Measurements from ENCODE around the gene STAT1.
A peak's percentile ranks its signal among the peaks of the same experiment; 100 is the strongest.

The STAT1 gene

DNA sequence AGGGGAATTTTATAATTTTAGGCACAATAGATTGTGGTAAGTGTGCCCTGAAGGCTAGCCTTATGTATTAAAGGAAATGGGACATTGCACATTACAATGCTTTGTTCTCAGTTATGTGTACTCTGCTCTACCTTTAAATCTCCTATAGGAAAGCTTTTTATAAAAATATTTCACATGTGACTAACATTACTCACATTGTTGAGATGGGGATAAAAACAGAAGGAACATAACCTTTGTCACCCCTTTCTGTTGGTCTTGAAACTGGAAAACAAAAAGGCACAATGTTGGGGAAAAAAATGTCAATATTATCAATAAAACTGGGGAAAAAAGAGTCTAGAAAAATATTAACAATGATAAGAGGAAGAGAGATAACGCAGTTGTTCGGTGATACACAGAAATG lies 17.3 kb upstream of the STAT1 start:
- DNase-seq (ENCODE audit: low read depth in 3 of 3): no peak

DNA sequence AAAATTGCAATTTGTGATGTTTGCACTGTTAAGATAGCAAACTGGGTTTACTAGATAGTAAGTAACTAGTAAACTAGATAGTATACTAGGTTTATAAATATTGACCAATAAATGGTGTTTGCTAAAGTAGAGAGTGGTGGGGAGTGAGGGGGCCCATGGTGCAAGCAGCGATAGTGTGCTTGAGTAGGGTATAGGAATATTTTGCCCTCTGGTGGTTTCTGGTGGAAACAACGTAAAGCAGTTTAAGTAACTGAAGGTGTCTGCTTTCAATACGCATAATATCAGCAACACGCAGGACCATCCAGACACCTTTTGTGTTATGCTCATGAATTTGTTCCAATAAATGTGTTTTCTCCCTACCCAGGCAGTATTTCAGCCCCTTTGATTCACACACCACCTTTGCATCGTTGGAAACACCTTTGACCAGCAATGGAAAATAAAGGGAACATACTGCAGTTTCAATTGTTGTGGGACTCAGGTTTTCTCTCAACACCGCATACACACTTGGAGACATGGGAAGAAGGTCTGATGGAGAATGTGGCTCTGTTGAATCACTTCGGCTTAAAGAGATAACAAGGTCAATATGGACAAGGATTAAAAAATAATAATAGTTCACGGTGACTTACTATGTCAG lies 16.7 kb upstream of the STAT1 start:
- no peak for DNase-seq (ENCODE audit: low read depth in 3 of 3)

DNA sequence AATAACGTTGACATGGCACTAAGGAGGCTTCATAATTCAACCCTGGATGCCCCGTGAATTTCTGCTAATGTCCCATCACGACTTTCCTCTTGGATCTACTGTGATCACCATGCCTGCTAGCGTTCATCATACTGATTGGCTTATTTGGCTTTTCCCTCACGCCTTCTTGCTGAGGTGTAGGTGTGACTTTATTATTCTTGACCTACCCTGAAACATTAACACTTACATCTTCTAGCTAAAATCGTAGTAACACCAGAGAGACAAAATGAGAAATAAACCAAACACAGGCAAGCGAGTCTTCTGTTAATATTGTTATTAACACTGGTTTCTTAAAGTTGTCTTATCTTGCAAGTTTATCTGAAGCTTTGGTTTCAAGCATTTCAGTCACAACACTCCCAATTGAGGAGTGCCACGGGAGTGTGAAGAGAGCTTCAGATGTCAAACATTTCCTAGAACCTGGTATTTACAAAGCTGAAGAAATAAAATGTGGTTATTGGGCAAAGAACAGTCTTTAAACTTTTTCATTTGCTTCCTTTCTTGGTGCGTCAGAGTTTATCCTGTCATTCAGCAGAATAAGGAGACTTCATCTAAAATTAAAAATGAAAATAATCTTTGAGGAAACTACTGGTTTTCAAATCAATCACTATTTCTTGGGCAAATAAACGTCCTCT lies 15.4 kb upstream of the STAT1 start:
- DNase-seq (ENCODE audit: low read depth in 3 of 3): no peak

DNA sequence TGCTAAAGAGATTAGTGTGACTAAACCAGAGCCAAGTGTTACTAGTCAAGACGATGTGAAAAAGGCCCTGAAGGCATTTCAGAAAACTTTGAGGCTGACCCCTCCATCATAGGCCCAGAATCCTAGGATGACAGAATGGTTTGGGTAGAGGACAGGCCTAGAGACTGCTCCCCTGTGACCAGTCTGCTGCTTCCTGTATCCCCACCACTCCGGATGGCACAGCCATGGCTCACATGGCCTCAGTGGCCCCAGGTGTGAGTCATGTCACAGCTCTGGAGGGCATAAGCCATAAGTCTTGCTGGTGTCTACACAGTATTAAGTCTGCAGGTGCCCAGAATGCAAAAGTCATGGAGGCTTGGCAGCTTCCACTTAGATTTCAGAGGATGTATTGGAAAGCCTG lies 12.4 kb upstream of the STAT1 start:
- no peak for DNase-seq (ENCODE audit: low read depth in 3 of 3)

DNA sequence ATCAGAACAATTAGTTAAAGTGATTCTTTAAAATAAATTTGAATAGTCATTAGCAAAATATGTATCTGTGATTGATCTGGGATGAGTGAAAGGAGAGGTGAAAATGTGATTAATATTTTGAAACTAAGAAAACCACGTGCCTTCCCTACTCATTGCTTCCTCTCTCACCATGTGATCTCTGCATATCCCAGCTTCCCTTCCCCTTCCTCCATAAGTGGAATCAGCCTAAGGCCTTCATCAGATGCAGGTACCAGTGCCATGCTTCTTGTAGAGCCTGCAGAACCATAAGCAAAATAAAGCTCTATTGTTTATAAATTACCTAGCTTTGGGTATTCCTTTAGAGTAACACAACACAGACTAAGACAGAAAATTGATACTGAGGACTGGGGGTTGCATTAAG lies 11.2 kb upstream of the STAT1 start:
- DNase-seq (ENCODE audit: low read depth in 3 of 3): no peak

DNA sequence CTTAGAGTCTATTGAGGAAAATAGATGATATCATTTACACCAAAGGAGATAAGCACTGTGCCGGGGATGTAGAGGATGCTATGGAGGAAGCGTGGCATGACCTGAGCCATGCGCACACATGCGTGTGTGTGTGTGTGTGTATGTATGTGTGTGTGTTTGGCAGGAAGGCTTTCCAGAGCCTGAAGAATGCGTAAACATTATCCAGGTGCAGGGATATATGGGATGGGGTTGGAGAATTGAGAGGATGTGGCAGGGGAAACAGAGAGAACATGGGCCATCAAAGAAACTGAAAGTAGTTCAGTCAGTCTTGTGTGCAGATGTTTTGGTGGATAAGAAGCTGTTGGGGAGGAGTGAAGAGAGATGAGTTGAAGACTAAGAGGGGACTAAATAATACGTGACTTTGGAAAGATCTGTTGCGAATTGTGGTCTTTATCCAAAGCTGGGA lies 9.3 kb upstream of the STAT1 start:
- DNase-seq (ENCODE audit: low read depth in 3 of 3): no peak

DNA sequence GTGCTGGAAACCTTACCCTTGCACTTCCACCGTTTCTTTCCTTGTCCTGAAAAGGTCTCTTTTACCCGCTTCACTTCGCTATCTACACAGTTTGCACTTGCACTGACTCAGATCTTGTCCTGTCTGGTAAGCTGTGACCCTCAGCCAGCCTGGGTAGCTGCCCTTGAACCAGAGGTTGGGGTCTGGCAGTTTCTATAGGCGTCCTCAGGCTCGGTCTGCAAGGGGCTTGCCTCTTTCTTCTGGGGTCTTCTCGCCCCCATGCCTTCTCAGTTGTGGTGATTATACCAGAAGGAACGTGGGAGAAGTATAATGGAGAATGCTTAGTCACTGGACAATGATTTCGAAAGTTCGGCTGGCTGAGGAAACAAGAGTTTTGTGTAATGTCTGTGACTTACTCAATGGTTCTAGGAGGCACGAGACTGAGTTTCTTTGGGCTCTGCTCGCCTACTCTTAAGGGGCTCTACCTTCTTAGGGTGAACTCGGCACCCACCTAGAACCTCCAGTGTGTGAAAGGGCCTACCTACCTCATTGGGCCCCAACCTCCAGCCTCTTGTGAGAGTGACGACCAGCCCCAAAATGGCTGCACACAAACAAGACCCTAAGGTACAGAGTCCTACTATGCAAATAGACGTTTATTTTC lies 6.9 kb upstream of the STAT1 start:
- DNase-seq (ENCODE audit: low read depth in 3 of 3): peak in 1 of 3 experiments; percentile 44

DNA sequence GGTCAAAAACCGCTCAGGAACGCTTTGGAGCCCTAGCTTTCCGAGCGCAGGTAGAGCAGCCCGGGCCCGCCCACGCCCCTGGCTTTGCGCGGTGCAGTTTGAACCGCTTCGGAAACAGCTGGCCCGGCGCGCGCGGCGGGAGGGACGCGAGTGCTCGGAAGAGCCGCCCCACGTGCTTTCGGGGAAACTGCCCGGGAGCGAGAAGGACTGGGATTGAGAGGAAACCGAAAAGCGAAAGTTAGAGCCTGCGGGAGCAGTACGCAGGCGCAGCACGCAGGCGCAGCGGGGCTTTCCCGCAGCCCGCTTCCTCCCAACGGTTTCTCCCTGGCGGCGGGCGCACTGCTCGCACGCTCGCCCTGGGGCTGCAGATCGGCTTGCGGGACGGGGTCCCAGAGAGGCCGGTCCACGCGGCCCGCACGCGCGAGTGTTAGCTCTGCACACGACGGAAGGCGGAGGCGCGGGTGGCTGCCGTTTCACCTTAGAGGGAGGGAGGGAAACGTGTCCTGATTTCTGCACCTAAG lies 6.3 kb upstream of the STAT1 start:
- peak; percentile 82 to 92 (median 88) for DNase-seq (ENCODE audit: low read depth in 3 of 3)

DNA sequence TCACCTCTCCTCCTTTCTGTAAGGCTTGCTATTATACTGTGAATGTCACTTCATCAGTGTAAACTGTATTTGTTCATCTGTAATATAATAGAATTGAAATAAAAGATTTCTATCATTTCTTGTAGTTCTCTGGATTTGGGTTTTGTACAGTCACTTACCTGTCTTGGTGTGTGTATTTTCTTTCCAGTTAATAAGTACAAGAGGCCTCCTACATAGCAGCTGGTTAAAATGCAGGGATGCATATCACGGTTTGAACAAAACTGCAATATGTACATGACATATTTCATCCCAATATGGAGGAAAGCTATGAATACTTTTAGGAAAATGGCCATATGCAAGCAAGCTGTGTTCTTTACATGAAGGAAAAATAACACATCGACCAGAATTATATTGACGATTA lies 5.4 kb upstream of the STAT1 start:
- DNase-seq (ENCODE audit: low read depth in 3 of 3): no peak

DNA sequence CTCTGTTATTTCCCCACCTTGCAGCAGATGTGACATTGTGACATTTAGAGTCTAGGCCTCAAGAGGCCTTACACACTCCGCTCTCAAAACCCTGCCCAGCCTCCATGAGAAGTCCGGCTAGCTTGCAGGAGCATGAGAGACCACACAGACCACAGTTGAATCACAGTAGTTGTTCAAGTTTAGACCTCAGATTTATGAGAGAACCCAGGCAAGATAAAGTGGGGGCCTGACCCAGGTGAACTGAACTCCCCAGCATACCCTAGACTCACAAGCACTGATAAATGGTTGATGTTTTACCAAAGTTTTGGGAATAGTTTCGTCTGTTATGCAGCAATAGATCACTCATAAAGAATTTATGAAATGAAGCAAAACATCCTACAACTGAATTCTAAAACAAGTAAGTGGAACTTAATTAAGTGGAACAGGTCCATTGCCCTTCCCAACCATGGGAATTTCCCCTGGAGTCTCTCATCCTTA lies 4.7 kb upstream of the STAT1 start:
- DNase-seq (ENCODE audit: low read depth in 3 of 3): no peak

DNA sequence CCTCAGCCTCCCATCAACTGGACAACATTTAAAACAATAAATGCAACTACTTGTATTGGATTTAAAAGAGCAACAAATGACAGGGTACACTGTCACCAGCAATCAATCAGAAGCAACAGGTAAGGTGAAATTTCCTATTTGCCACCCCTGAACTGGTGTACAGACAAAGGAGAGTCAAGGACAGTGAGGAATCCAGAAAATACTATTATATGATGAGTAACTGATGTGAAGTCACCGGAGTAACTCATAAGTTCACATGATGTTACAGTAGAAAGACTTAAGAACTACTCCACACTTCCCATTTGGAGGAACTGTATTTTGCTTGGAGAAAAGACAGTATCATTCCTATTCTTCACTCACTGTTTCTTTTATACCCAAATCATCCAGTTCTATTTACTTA lies 4.1 kb upstream of the STAT1 start:
- DNase-seq (ENCODE audit: low read depth in 3 of 3): no peak

DNA sequence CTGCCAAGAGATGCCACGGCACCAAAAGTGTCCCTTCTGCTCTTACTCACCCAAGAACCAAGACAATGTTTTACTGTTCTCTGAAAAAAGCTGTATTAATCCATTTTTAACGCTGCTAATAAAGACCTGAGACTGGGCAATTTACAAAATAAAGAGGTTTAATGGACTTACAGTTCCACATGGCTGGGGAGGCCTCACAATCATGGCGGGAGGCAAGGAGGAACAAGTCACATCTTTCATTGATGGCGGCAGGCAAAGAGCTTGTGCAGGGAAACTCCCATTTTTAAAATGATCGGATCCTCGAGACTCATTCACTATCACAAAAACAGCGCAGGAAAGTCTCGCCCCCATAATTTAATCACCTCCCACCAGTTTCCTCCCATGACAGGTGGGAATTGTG lies 1.9 kb upstream of the STAT1 start:
- no peak for DNase-seq (ENCODE audit: low read depth in 3 of 3)

DNA sequence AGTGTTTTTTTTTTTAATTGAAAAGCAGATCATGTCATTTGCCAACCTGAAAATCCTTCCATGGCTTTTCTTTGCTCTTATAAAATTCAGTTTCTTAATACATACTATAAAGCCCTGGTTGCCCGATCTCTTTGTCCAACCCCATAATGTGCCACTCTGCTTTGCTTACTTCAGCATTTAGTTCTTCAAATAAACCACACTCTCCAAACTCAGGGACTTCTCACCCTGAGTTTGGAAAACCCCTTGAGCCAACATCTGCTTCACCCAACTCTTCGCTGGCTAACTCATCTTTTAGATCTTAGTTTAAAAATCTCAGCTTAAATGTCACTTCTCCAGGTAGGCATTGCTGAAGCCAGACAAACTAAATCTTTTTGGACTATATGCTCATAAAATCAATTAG lies 1.3 kb upstream of the STAT1 start:
- DNase-seq (ENCODE audit: low read depth in 3 of 3): no peak

DNA sequence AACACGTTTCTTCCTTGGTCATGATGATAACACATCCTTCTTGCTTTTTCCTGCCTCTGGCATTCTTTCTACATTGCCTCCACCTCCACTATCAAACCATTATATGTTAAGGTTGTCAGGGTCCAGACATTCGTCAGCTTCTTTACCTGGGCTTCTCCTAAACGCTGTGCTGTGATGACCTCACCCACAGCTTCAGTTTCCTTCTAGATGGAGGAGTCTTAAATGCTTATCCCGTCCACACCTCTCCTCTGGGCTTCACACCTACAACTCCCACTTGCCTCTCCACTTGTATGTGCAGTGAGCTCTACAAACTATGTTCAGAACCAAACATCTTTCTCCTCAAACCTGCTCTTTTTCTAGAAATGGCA lies 666 bp upstream of the STAT1 start:
- DNase-seq (ENCODE audit: low read depth in 3 of 3): no peak

DNA sequence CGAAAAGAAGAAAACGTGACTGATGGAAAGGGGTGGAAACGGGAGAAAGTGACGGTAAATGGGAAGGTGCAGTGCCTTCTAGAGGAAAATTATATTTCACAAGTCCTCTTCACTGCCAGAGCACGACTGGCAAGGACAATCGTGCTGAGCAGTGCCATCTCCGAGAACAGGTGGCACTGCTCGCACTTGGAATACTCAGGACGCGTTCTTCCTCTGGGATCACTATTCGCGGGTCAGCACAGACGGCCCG lies 364 bp downstream of the STAT1 start:
- DNase-seq (ENCODE audit: low read depth in 3 of 3): no peak

DNA sequence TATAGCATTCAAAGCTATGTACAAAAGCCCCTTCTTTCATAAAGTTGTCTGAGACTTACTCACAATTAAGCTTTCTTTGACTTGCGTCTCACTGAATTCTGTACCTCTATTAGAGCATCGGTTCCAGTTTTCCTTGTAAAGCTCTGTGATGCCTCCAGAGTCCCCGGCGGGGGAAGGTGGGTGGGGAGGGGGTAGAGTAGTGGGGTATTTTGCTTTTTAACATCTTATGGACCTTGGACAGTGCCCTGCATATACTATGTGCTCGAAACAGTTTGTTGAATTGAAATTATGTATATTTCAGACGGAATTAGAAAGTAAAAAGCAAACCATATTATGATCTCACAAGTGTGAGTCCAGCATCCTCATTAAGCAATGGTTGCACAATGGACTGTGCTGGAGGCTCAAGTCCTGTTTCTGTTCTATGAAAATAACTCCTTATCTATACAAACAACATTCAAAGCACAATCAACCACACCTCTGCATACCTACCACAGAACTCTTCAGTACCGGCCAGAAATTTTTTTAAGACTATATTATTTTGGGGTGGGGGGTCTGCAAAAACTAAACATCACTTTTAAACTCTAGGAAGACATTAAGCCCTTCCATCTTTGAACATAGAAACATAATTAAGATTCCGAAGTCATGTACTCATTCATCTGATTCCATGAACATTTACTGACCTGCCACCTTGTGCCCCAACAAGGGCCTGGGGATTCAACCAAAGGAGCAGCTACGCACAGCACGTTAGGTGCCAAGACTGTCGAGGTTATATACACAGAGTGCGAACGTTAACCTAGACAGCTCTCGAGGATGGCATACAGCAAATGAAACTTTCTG lies 908 bp downstream of the STAT1 start:
- DNase-seq (ENCODE audit: low read depth in 3 of 3): no peak

DNA sequence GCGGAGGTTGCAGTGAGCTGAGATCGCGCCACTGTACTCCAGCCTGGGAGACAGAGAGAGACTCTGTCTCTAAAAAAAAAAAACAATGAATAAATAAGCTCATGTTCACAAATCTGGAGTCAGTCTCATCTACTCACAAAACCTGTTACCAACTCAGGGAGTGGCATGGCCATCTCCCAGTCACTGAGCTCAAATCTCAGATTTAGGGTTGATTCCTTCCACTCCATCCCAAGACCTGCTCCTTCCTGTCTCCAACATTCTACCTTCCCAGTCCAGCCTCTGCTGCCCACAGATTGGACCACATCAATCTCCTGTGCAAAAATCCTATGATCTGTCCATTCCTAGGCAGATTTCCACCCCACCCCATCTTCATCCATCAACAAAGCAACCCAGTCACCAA lies 1.6 kb downstream of the STAT1 start:
- no peak for DNase-seq (ENCODE audit: low read depth in 3 of 3)

DNA sequence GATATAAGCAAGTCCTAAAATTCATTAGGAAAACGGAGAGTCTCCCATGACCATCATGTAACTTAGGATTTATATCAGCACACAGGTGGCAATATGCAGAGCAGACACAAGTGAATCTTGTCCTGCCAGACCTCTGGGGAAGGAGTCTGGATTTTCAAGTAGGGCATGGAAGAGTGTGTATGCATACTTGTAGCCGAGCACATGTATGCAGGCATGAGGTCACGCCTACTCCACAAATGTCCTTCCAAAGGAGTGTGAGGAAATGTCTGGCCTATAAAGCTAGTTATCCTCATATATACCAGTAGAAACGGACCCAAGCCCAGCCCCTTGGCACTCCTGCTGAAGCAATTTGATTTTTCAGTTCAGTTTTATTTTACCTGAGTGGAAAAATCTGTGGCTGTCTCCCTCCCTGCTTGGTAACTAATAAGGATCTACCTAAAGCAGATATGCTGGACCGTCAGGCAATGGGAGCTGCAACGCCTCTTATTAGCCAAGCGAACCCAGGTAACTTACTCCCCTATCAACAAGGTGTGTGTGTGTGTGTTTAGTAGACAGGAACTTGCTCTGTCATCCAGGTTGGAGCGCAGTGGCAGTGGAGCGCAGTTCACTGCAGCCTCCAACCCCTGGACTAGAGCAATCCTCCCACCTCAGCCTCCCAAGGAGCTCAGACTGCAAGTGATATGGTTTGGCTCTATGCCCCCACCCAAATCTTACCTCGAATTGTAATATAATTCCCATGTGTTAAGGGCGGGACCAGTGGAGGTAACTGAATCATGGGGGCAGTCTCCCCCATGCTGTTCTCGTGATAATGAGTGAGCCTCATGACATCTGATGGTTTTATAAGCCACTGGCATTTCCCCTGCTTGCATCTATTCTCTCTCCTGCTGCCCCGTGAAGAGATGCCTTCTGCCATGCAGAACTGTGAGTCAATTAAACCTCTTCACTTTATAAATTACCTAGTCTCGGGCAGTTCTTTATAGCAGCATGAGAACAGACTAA lies 2.8 kb downstream of the STAT1 start:
- no peak for DNase-seq (ENCODE audit: low read depth in 3 of 3)

DNA sequence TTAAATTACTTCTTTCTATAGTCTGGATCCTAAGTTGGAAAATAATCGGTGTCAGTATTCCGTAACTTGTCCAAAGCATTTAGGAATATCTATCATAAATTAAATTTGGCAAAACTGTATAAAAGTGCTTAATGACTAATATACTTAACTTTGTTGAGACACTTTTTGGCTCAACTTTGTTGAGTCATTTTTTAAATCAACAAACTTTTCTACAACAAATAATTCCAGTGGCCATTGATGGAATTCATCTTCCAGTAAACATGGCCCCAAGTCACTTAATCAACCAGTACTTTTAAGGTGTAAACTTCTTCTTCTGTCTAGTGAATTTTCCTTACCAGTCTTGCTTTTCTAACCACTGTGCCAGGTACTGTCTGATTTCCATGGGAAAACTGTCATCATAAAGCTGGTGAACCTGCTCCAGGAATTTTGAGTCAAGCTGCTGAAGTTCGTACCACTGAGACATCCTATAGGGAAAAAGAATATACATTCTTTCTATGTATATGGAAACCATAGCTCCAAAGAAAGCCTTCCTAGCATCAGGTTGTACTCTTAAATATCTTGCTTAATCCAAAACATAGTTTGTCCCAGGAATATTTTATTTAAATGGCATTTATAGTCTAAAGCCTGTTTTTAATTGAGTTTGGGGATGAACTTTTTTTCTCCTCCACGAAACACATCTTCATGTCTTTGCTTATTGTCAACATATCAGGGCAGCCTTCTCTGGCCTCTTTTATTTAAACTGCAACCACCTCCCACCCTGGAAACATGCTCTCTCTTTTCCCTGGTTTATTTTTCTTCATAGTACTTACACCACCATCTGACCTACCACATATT lies 4.2 kb downstream of the STAT1 start:
- DNase-seq (ENCODE audit: low read depth in 3 of 3): no peak

DNA sequence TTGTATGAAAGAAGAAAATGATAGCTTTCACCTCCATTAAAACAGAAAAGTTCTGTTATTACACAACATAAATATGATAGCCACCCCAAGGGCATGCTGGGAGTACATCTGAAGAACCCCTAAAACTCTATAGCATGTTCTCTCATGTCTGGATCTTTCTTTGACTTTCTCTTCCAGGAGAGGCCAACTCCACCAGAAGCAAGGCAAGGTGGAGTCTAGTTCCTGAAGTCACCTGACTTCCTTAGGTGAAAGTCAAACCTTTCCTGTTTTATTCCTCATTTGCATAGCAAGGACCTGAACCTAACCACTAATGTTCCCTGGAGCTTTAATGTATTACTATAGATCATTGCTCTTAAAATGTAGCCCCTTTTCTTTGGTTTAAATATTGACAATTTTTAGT lies 5.7 kb downstream of the STAT1 start:
- no peak for DNase-seq (ENCODE audit: low read depth in 3 of 3)
